ENCODE results near the gene NRG3.

DNA sequence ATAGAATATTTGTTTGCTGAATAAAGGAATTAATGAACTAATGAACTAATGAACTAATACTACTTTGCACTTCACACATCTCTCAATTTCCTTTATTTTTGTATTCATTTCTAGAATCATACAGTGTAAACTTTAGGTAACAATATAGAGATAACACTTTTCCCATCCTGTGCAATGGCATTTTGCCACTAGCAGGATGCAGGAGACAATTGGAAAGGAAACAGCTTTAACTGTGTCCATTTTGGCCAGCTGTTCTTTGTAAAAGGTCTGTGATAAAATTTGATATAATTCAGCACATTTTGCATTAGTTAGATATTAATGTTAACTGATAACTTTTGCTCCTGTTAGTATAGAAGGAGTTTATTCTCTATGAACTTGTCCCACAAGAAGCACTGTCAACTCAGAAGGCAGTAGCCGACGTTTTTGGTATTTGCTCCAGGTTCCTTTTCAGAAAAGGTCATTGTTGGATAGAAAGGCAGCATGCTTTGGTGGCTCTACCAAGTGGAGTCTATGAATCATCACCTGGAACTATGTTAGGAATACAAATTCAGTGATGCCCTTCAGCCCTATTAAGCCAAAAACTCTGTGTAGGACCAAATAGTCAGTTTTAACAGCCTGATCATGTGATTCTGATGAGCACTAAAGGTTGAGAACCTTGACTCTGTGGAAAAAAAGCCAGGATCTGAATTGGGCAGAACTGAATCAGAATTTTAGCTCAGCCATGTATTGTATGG is 86.6 kb downstream of the NRG3 start:
- TF ChIP-seq JUND (IDR thresholded peaks at IDR 0.05; ENCODE audit: low read length): no peak
- TF ChIP-seq TAF1 (IDR thresholded peaks at IDR 0.05; ENCODE audit: low read depth, low read length): no peak
- TF ChIP-seq CTCF (IDR thresholded peaks at IDR 0.05; ENCODE audit: control extremely low read depth in 1 of 3, insufficient read depth in 1 of 3, low read depth in 1 of 3, low read length in 3 of 3): no peak
